HEK293T (cell line): ENCODE measurements around the gene SLC39A12.

Experiments used
- ARNT ChIP-seq: fragments of 450-650 bp; IDR thresholded peaks from 2 replicates; pipeline ENCODE4 v1.6.1; 2017; ENCODE audit warnings: mild to moderate bottlenecking
- FOXA1 ChIP-seq: fragments of 450-650 bp; IDR thresholded peaks from 2 replicates; pipeline ENCODE4 v1.6.1; 2016; ENCODE audit warnings: mild to moderate bottlenecking
- HDGF ChIP-seq: fragments of 450-650 bp; IDR thresholded peaks from 2 replicates; pipeline ENCODE4 v1.6.1; 2017; ENCODE audit warnings: antibody characterized with exemption, borderline replicate concordance
- L3MBTL2 ChIP-seq: fragments of 450-650 bp; conservative IDR thresholded peaks from 2 replicates; pipeline ENCODE4 v1.6.1; 2016; ENCODE audit warnings: mild to moderate bottlenecking
- LEF1 ChIP-seq: fragments of 450-650 bp; IDR thresholded peaks from 2 replicates; pipeline ENCODE4 v1.6.1; 2017; ENCODE audit warnings: mild to moderate bottlenecking, borderline replicate concordance
- PKNOX1 ChIP-seq: fragments of 450-650 bp; IDR thresholded peaks from 2 replicates; pipeline ENCODE4 v1.6.1; 2016
- SP1 ChIP-seq: fragments of 450-650 bp; IDR thresholded peaks from 2 replicates; pipeline ENCODE4 v1.6.1; 2017
- SUZ12 ChIP-seq: fragments of 450-650 bp; IDR thresholded peaks from 2 replicates; pipeline ENCODE4 v1.6.1; 2016; ENCODE audit warnings: mild to moderate bottlenecking
- TARDBP ChIP-seq: fragments of 450-650 bp; IDR thresholded peaks from 2 replicates; pipeline ENCODE4 v1.6.1; 2016
- ZNF384 ChIP-seq: fragments of 450-650 bp; IDR thresholded peaks from 2 replicates; pipeline ENCODE4 v1.6.1; 2016

GRCh38 chr10:17974505-17974904 is 22.8 kb downstream of the SLC39A12 start:
- TF ChIP-seq ARNT = no peak
- no peak for TF ChIP-seq SP1
- no peak for TF ChIP-seq FOXA1
- no peak for TF ChIP-seq LEF1
- TF ChIP-seq L3MBTL2 = no peak
- TF ChIP-seq HDGF = no peak
- TF ChIP-seq SUZ12 = no peak
- TF ChIP-seq PKNOX1 = no peak
- no peak for TF ChIP-seq ZNF384
- TF ChIP-seq TARDBP = no peak
